GM19238 (cell line): ENCODE data around the gene PLCD4.

Experiments
- DNase-seq: peaks from one replicate; pipeline ENCODE4 v3.0.0; 2011; ENCODE audit warnings: low spot score; ENCODE audit not compliant: insufficient read length

The PLCD4 gene

GRCh38 chr2:218607436-218608115 is at the start of gene PLCD4:
TSS of gene PLCD4 (plus strand) at chr2:218607899. CDS start at chr2:218615740, 7,841 bp downstream.
- no peak for DNase-seq

- DNase-seq = no peak
Observed at GRCh38 chr2:218557941-218558340, 49.8 kb upstream of the PLCD4 start.

GRCh38 chr2:218558986-218559385 is 48.7 kb upstream of the PLCD4 start:
- no peak for DNase-seq

- DNase-seq = no peak
Observed at GRCh38 chr2:218564056-218564455, 43.6 kb upstream of the PLCD4 start.

GRCh38 chr2:218566296-218566695 is 41.4 kb upstream of the PLCD4 start:
- DNase-seq = no peak

- no peak for DNase-seq
Observed at GRCh38 chr2:218567797-218568189, 39.9 kb upstream of the PLCD4 start.

GRCh38 chr2:218568190-218569037 is 39.3 kb upstream of the PLCD4 start, which contains the start of the genes CNOT9 and USP37:
TSS of gene CNOT9 (plus strand) at chr2:218568839. CDS start at chr2:218568955, 116 bp downstream.
TSS of gene USP37 (minus strand) at chr2:218568351. CDS start at chr2:218558653, 9,698 bp downstream.
- peak; percentile 82 for DNase-seq

- DNase-seq = peak; percentile 13
Observed at GRCh38 chr2:218569038-218569431, 38.7 kb upstream of the PLCD4 start.

- no peak for DNase-seq
Observed at GRCh38 chr2:218569661-218570500, 37.8 kb upstream of the PLCD4 start.

- DNase-seq = no peak
Observed at GRCh38 chr2:218570850-218571249, 36.8 kb upstream of the PLCD4 start.

- DNase-seq = no peak
Observed at GRCh38 chr2:218576854-218577253, 30.8 kb upstream of the PLCD4 start.

GRCh38 chr2:218577482-218578220 is 30.0 kb upstream of the PLCD4 start:
- DNase-seq = no peak

- no peak for DNase-seq
Observed at GRCh38 chr2:218578272-218578877, 29.3 kb upstream of the PLCD4 start.

- no peak for DNase-seq
Observed at GRCh38 chr2:218582076-218582475, 25.6 kb upstream of the PLCD4 start.

GRCh38 chr2:218583983-218584850 is 23.5 kb upstream of the PLCD4 start:
- no peak for DNase-seq

- DNase-seq = no peak
Observed at GRCh38 chr2:218585541-218585940, 22.2 kb upstream of the PLCD4 start.

GRCh38 chr2:218605432-218605831 is 2.3 kb upstream of the PLCD4 start:
- no peak for DNase-seq

- DNase-seq = no peak
Observed at GRCh38 chr2:218615868-218616315, 8.2 kb downstream of the PLCD4 start.

GRCh38 chr2:218618102-218618860 is 10.6 kb downstream of the PLCD4 start:
- no peak for DNase-seq
